Activated T-cell treated with anti-CD3 and anti-CD28 coated beads for 48 hours (primary cell): Measurements from ENCODE around the gene GJC1.
"Not testable (repeated sequence)": the region's sequence is repeated elsewhere in the genome, so short reads cannot be mapped to it uniquely, and the experiment has no call there.

ENCODE experiments used
- DNase-seq: peaks from one replicate; pipeline ENCODE4 v3.0.0-alpha.2; 2020; ENCODE audit warnings: low read depth

The GJC1 gene

GRCh38 chr17:44759086-44759915 lies 70.8 kb downstream of the GJC1 start:
- DNase-seq = no peak

DNA sequence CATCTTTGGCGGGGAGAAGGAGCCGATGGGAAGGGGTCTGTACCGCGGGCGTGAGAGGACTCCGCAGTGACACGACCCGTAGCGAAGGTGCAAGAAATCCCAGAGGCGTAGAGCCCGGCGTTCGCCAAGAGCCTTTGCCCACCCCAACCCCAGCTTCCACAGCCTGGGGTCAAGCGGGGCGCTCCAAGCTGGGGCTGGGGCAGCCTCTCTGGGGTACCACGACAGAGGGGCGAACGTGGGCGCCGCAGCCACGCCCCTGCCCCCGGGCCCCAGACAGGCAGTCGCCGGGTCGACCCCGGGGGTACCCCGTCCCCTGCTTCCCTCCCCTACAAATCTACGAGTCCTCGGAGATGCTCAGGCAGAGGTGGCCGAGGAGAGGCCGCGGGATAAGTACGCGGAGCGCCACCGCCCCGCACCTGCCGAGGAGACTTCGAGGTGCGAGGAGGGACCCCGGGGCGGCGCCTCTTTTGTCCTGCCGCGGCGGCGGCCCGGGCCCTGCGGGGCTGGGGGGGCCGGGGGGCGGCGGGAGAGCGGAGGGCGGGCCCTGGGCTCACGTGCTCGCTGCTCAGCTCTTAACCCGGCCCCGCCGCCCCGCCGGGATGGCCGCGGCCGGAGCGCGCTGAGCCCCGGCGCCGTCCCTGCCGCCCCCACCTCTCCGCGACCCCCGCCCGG lies 71.5 kb downstream of the GJC1 start, which contains the start of gene ADAM11:
Gene ADAM11, plus strand, starts transcription at position 575 of the 672 bp plus-strand sequence. CDS start 212 bp downstream, outside the sequence.
- DNase-seq = no peak

- DNase-seq = no peak
Observed at GRCh38 chr17:44757918-44758413, 72.1 kb downstream of the GJC1 start.

- no peak for DNase-seq
Observed at GRCh38 chr17:44757045-44757917, 72.8 kb downstream of the GJC1 start.

GRCh38 chr17:44755180-44755579 lies 74.9 kb downstream of the GJC1 start:
- not testable (repeated sequence) for DNase-seq

DNA sequence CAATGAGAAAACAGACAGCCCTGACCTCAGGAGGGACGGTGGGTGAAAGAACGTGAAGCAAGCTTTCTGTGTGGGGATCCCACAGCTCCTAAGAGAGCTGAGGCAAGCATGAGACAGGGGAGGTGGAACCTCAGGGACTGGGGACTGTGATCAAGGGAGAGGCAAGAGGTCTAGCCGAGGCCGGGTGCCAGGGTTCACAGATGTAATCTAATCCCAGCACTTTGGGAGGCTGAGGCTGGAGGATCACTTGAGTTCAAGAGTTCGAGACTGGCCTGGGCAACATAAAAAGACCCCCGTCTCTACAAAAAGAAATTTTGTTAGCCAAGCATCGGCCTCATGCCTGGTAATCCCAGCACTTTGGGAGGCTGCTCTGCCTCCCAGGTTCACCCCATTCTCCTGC lies 75.8 kb downstream of the GJC1 start:
- no peak for DNase-seq

DNA sequence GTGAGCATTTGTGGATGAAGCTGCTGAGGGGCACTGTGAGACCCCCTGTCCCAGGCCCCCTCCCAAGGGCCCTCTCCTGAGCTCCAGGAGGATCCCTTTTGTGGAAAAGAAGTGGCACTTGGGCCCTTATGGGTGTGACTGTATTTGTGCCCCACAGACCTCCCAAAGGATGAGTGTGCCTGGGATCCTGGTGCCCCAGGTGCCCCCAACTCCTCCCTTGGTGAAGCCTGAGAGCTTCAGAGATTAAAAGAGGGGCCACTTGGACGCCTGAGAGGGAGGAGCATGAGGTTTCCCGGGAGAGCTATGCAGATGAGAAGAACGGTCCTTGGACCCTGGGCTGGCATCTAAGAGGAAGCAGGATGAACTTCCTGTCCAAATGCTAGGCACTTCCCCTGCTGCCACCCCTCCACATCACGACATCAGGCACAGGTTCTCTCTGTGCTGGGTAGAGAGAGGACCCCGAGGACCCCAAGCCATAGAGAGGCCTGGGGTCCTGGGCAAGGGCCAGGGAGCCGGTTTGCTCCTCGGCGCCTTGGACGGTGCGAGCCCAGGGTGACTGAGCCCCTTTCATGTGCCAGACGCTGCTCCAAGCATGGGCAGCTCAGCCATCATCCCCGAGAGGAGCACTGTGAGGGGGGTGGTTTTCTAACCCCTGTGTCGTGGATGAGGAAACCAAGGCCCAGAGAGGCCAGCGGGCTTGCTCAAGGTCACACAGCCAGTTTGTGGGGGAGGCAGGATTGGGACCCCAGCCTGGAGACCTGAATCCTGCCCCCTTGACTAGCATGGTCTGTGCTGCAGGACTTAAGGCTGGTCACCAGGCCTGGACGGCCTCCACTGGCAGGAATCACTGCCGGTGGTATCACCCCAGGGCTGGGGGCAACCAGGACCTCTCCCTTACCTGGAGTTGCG lies 76.9 kb downstream of the GJC1 start:
- no peak for DNase-seq

GRCh38 chr17:44751806-44752205 lies 78.3 kb downstream of the GJC1 start:
- no peak for DNase-seq

- DNase-seq = no peak
Observed at GRCh38 chr17:44751331-44751730, 78.8 kb downstream of the GJC1 start.

DNA sequence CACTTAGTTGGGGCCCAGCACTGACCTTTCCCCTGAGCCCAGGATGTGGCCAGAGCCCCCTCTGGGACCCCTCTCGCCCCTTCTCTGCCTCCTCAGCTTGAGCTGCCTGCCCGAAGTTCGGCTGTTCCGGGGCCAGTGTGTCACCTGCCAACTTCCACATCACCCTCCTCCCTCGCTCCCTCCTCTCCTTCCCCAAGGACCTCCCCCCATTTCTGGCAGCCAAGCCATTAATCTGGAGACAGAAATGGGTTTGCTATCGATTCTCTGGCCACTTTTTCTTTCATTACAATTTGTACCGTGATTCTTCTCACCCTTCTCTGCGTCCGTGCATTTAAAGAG lies 80.1 kb downstream of the GJC1 start:
- no peak for DNase-seq

DNA sequence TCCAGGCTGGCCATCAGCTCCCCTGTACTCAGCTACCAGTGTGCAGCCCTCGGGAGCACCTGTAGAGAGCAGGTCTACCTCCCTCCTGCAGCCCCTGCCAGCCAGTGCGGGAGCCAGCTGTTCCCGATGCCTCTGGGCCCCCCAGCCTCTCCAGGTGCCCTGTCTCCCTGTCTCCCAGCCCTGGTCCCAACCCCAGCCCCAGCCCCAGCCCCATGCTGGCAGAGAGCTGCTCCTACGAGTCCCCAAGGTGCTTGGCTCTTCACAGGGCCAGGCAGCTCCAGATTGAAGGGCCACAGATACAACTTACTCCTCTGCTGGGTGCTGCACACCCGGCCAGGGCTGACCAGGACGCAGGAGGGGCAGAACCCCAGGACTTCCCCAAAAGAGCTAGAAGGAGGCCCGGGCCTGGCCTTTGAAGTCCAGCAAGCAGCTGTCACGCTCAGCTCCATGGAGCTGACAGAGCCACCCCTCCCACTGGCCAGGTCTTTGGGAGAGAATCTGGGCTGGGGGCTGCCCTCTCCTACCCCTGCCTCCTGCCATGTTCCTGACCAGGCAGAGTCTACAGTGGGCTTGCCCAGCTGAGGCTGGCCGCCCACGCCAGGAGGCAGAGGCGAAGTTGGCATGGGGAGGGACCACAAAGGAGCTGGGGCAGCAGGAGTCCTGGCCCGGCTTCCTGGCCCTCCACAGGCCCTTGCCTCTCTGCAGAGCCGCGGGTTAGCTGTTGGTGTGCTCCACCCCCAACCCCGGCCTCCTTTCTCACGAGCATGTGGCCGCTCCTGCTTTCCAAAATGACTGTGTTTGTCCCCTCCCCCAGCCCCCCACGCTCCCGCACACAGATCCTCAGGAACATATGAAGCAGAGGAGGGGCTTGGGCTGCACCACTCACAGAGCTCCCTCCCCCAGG lies 80.8 kb downstream of the GJC1 start:
- DNase-seq = no peak
